Measurements from ENCODE around the gene GPSM1.

GRCh38 chr9:136293476-136294077 lies 33.8 kb upstream of the GPSM1 start:
- TF ChIP-seq CTCF (IDR thresholded peaks at IDR 0.05): no peak
- no peak for TF ChIP-seq POLR2A (IDR thresholded peaks at IDR 0.05)
